GM12864 (cell line): ENCODE results near the gene RAB40C.

ENCODE experiments used
- DNase-seq: peaks from one replicate; pipeline ENCODE4 v3.0.0-alpha.2; 2011; ENCODE audit warnings: low read depth
- H3K4me3 ChIP-seq: 2 replicates; pipeline ENCODE4 v1.5.1; 2011; ENCODE audit warnings: mild to moderate bottlenecking, low read depth, low read length, control low read depth
- TF ChIP-seq, protein P1 (sequence below): IDR thresholded peaks from 2 replicates; pipeline ENCODE4 v1.5.1; 2011; ENCODE audit warnings: low read depth, mild to moderate bottlenecking, moderate library complexity, low read length, control low read depth, inconsistent platforms; ENCODE audit errors: missing control alignments

Gene RAB40C

GRCh38 chr16:621526-622105 lies 31.8 kb downstream of the RAB40C start:
- DNase-seq = no peak
- H3K4me3 ChIP-seq = no peak overlapping the region
- TF ChIP-seq, protein P1, sequence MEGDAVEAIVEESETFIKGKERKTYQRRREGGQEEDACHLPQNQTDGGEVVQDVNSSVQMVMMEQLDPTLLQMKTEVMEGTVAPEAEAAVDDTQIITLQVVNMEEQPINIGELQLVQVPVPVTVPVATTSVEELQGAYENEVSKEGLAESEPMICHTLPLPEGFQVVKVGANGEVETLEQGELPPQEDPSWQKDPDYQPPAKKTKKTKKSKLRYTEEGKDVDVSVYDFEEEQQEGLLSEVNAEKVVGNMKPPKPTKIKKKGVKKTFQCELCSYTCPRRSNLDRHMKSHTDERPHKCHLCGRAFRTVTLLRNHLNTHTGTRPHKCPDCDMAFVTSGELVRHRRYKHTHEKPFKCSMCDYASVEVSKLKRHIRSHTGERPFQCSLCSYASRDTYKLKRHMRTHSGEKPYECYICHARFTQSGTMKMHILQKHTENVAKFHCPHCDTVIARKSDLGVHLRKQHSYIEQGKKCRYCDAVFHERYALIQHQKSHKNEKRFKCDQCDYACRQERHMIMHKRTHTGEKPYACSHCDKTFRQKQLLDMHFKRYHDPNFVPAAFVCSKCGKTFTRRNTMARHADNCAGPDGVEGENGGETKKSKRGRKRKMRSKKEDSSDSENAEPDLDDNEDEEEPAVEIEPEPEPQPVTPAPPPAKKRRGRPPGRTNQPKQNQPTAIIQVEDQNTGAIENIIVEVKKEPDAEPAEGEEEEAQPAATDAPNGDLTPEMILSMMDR = no peak

DNA sequence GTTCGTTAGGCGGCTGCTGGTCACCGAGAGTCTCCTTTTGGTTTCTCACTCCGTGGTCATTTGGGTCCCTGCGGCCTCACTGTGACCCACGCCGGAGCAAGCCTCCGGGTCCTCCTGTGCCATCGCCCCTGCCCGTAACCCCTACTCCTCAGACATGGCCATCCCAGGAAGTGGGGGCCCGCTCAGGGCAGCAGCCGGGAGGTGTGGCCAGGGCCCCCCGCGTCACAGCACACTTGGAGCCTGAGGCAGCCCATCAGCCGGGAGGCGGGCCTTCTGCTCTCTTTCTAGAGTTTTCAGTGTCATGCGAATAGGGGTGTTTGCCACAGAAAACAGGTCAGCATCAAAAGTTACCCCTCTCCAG lies 33.0 kb downstream of the RAB40C start:
- TF ChIP-seq, protein P1 = no peak
- DNase-seq = no peak
- no peak overlapping the region for H3K4me3 ChIP-seq

DNA sequence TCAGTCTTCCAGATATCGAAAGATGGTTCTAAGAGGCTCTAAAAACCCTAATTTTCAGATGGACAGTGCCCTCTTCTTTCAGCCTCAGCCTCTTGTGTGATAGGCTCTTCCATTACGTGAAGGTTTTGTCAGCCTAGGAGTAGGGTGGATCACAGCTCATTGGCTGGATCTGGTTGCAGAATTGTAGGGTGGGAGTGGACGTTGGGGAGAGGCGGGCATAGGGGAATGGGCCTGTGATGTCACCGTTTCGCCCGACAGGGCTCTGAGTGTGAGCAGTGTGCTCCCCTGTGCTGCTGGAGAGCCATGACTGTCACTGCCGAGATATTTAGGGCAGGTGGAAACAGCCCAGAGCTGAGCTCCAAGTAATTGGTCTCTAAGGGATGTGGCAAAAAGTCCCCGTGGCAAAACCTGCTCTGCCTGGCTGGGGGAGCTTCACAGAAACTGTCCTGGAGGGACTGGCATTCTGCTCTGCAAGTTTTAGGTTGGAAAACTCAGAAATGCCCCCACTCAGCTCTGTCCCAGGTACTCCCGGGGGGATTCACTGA lies 34.7 kb downstream of the RAB40C start:
- TF ChIP-seq, protein P1 = no peak
- no peak for DNase-seq
- H3K4me3 ChIP-seq = no peak overlapping the region

GRCh38 chr16:625117-625976 lies 35.5 kb downstream of the RAB40C start:
- DNase-seq = no peak
- no peak overlapping the region for H3K4me3 ChIP-seq
- TF ChIP-seq, protein P1 = no peak

- TF ChIP-seq, protein P1 = no peak
- H3K4me3 ChIP-seq = no peak overlapping the region
- DNase-seq = no peak
Measured at GRCh38 chr16:625977-626765, 36.3 kb downstream of the RAB40C start.

DNA sequence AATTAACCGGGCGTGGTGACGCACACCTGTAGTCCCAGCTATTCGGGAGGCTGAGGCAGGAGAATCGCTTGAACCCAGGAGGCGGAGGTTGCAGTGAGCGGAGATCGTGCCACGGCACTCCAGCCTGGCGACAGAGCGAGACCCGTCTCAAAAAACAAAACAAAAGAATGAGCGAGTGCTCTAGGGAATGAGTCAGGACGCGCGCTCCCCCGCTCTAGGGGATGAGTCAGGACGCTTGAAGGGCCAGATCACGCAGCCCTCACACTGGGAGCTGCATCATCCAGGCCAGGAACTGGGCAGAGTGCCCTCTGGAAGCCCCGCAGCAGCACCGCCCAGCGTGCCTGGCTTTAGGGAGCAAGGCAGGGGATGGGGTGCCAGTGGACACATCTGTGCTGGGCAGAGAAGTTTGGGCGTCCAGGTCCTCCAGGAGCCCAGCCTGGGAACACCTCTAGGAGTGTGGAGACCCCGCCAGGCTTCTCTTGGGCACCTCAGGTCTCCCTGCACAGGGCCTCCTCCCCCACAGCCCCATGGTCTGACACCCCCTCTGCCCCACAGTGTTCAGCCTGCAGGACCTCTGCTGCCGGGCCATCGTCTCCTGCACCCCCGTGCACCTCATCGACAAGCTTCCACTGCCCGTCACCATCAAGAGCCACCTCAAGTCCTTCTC lies 37.1 kb downstream of the RAB40C start:
- no peak overlapping the region for H3K4me3 ChIP-seq
- DNase-seq = no peak

More for the DNA sequence above, 37.1 kb downstream of the RAB40C start:
- TF ChIP-seq, protein P1 = no peak
